Endothelial cell of umbilical vein (primary cell): Measurements from ENCODE around the gene ADH5. TPM values are rescaled to one million over a fixed set of nuclear protein-coding genes. Genes with fewer than 3 reads are reported as not detected.

Source experiments
- BruUV-seq: library from RNA; stranded (reverse); fragments of 400-500 nt; replicated peaks from 2 replicates; lab custom pipeline; 2021; lab: Mats Ljungman, UMichigan
- CTCF ChIA-PET: fragments of 300-600, 350-600 bp; sonication (Branson Sonifier 250); formaldehyde crosslinking; loops from one replicate; lab custom pipeline; 2021; ENCODE audit warnings: antibody characterized with exemption, inconsistent platforms; lab: Charles Lee
- POLR2A ChIA-PET: fragments of 300-600, 350-600 bp; sonication (Branson Sonifier 250); formaldehyde crosslinking; loops from one replicate; lab custom pipeline; 2021; ENCODE audit warnings: antibody characterized with exemption, inconsistent platforms; lab: Charles Lee
- DNase-seq: peaks from one replicate; pipeline ENCODE4 v3.0.0-alpha.2; 2011; ENCODE audit warnings: low read depth, low spot score
- FAIRE-seq: peaks from 2 replicates; lab custom pipeline; 2011; peaks lifted over from hg19 to GRCh38; lab: Jason Lieb, UNC
- H2AFZ ChIP-seq: 2 replicates; pipeline ENCODE4 v1.6.0; 2012; ENCODE audit warnings: low read depth, low read length, control low read depth, inconsistent platforms
- H3K27ac ChIP-seq: 2 replicates; pipeline ENCODE4 v1.5.1; 2011; ENCODE audit warnings: low read depth, mild to moderate bottlenecking, control low read depth, low read length, moderate library complexity; ENCODE audit not compliant: insufficient read depth
- H3K27me3 ChIP-seq, 2 experiments: 2 replicates each; pipeline versions ENCODE4 v1.6.0 to v1.6.1; 2011; ENCODE audit warnings: low read length in 2 of 2, mixed read lengths in 1 of 2; ENCODE audit not compliant: control insufficient read depth in 2 of 2, insufficient read depth in 2 of 2
- H3K36me3 ChIP-seq, 2 experiments: 2 replicates in 1 of 2; 3 replicates in 1 of 2; pipeline ENCODE4 v1.5.1; 2011; ENCODE audit warnings: low read length in 2 of 2, mild to moderate bottlenecking in 1 of 2, moderate library complexity in 1 of 2; ENCODE audit not compliant: control insufficient read depth in 2 of 2, insufficient read depth in 2 of 2; ENCODE audit errors: extremely low read depth in 1 of 2
- H3K4me1 ChIP-seq: 3 replicates; pipeline ENCODE4 v1.5.1; 2011; ENCODE audit warnings: mild to moderate bottlenecking, low read length; ENCODE audit not compliant: control insufficient read depth, insufficient read depth; ENCODE audit errors: extremely low read depth
- H3K4me2 ChIP-seq: 2 replicates; pipeline ENCODE4 v1.6.1; 2011; ENCODE audit warnings: low read length, control low read depth, mixed read lengths; ENCODE audit not compliant: insufficient read depth
- H3K4me3 ChIP-seq, 3 experiments: fragments of 200-600 bp in 1 of 3; sonication (generic), shearing (Covaris generic) in 1 of 3; replicated peaks in 1 of 3; 2 replicates each; pipeline ENCODE4 v1.5.1; 2011 to 2016; ENCODE audit warnings: control low read depth in 3 of 3, low read length in 3 of 3, mild to moderate bottlenecking in 2 of 3, inconsistent platforms in 1 of 3, low read depth in 1 of 3, moderate library complexity in 1 of 3; ENCODE audit not compliant: insufficient read depth in 1 of 3
- H3K79me2 ChIP-seq: 2 replicates; pipeline ENCODE4 v1.6.0; 2012; ENCODE audit warnings: low read length, inconsistent platforms; ENCODE audit not compliant: control insufficient read depth, insufficient read depth
- H3K9ac ChIP-seq: replicated peaks from 2 replicates; pipeline ENCODE3; 2011; ENCODE audit warnings: low read length, control low read depth; ENCODE audit not compliant: insufficient read depth; ENCODE audit errors: extremely low read depth
- H3K9me1 ChIP-seq: replicated peaks from 3 replicates; pipeline ENCODE4 v1.6.0; 2011; ENCODE audit warnings: mild to moderate bottlenecking, low read length; ENCODE audit not compliant: control insufficient read depth, insufficient read depth; ENCODE audit errors: extremely low read depth
- H3K9me3 ChIP-seq: replicated peaks from 2 replicates; pipeline ENCODE4 v1.5.1; 2012; ENCODE audit warnings: low read length, inconsistent platforms; ENCODE audit not compliant: control insufficient read depth, insufficient read depth
- H4K20me1 ChIP-seq: replicated peaks from 2 replicates; pipeline ENCODE3; 2011; ENCODE audit warnings: mild to moderate bottlenecking, low read length; ENCODE audit not compliant: control insufficient read depth, insufficient read depth; ENCODE audit errors: extremely low read depth
- CTCF ChIP-seq, 2 donors: IDR thresholded peaks; 1 replicate in 1 of 2; 2 replicates in 1 of 2; pipeline ENCODE4 v1.5.1; 2011; ENCODE audit warnings: low read length in 2 of 2, mild to moderate bottlenecking in 2 of 2, moderate library complexity in 2 of 2, control low read depth in 1 of 2, inconsistent platforms in 1 of 2, low read depth in 1 of 2; ENCODE audit not compliant: insufficient read depth in 1 of 2; ENCODE audit errors: extremely low read depth in 1 of 2
- EZH2 ChIP-seq: IDR thresholded peaks from 2 replicates; pipeline ENCODE4 v1.6.1; 2012; ENCODE audit warnings: borderline replicate concordance, low read depth, mild to moderate bottlenecking, moderate library complexity, low read length, inconsistent platforms; ENCODE audit not compliant: severe bottlenecking
- FOS ChIP-seq: IDR thresholded peaks from 2 replicates; pipeline ENCODE4 v1.6.1; 2011; ENCODE audit warnings: mild to moderate bottlenecking, low read length, moderate library complexity, borderline replicate concordance; ENCODE audit not compliant: insufficient read depth
- GATA2 ChIP-seq: IDR thresholded peaks from 2 replicates; pipeline ENCODE4 v1.7.0; 2011; ENCODE audit warnings: low read depth, mild to moderate bottlenecking, moderate library complexity, mixed read lengths, low read length; ENCODE audit not compliant: insufficient read length, insufficient read depth
- JUN ChIP-seq: IDR thresholded peaks from 2 replicates; pipeline ENCODE4 v1.6.1; 2011; ENCODE audit warnings: borderline replicate concordance, low read depth; ENCODE audit not compliant: insufficient read length, insufficient read depth
- MAX ChIP-seq: IDR thresholded peaks from 2 replicates; pipeline ENCODE4 v1.6.1; 2011; ENCODE audit not compliant: insufficient read depth, insufficient read length
- MYC ChIP-seq: IDR thresholded peaks from one replicate; pipeline ENCODE4 v1.6.1; 2011; ENCODE audit warnings: mild to moderate bottlenecking, low read depth, low read length
- POLR2A ChIP-seq: IDR thresholded peaks from 2 replicates; pipeline ENCODE4 v1.6.1; 2012; ENCODE audit warnings: low read depth, mild to moderate bottlenecking, control low read depth, low read length
- POLR2AphosphoS5 ChIP-seq: IDR thresholded peaks from 2 replicates; pipeline ENCODE4 v1.6.1; 2012; ENCODE audit warnings: low read depth, mild to moderate bottlenecking, control low read depth, low read length, moderate library complexity; ENCODE audit not compliant: insufficient read depth
- dilution Hi-C: fragments of 300-500 bp; cut with MboI; formaldehyde crosslinking; loops from one replicate; pipeline ENCODE4 v1.15.0; 2019; ENCODE audit warnings: low sequenced_read_pairs; ENCODE audit not compliant: extremely low pct_ligation_motif_present
- intact Hi-C: fragments of 100-400 bp; cut with micrococcal nuclease; formaldehyde crosslinking; loops from one replicate; pipeline ENCODE4 v1.10.0; 2022
- polyA plus RNA-seq, 4 experiments: library from polyadenylated mRNA; depleted of rRNA in 3 of 4; stranded (reverse) in 3 of 4; unstranded in 1 of 4; fragments of >200 nt; gene quantifications; 2 replicates each; pipeline versions ENCODE4 v1.2.1 to v1.2.3, GENCODE V29; 2011 to 2012; ENCODE audit warnings: missing spikeins in 1 of 4
- total RNA-seq: library from RNA; stranded (reverse); gene quantifications from 2 replicates; pipeline ENCODE4 v1.2.3, GENCODE V29; 2021

Gene ADH5
- total and polyA plus RNA-seq, 2 donors (not counting 3 experiments of a cell fraction or from before 2014, with no cell fraction given): 89.2 to 101 TPM

GRCh38 chr4:99077177-99077576, 11.4 kb downstream of the ADH5 start:
- Histone ChIP-seq H3K27ac (no peak overlapping the region), H3K27me3 (no peaks in the 10 kb centered on the region), H3K9me3 (no peaks in the 10 kb centered on the region), H3K4me1 (no peaks in the 10 kb centered on the region), H4K20me1 (no peaks in the 10 kb centered on the region), H2AFZ (no peak overlapping the region), H3K4me3 (no peak overlapping the region), H3K9me1 (no peaks in the 10 kb centered on the region), H3K9ac (no peak overlapping the region), H3K36me3 (peaks cover 17 to 18% of the 10 kb centered on the region in 2 experiments), H3K79me2 (no peaks in the 10 kb centered on the region), H3K4me2 (no peak overlapping the region)
- DNase-seq (no peak), FAIRE-seq (no peak)
- ChIA-PET CTCF (no interaction called here), POLR2A (no interaction called here)
- TF ChIP-seq MYC (no peak), FOS (no peak), EZH2 (no peak), POLR2AphosphoS5 (no peak), JUN (no peak)
- no TSS peak for BruUV-seq
- dilution Hi-C loops: no loop called here
- intact Hi-C loops: no loop called here

- Histone ChIP-seq H3K36me3 (peaks cover 15 to 21% of the 10 kb centered on the region in 2 experiments), H3K4me1 (no peaks in the 10 kb centered on the region), H2AFZ (no peak overlapping the region), H3K27me3 (no peaks in the 10 kb centered on the region), H3K9ac (no peak overlapping the region), H3K9me1 (no peaks in the 10 kb centered on the region), H4K20me1 (no peaks in the 10 kb centered on the region), H3K4me3 (no peak overlapping the region), H3K27ac (no peak overlapping the region), H3K79me2 (no peaks in the 10 kb centered on the region), H3K9me3 (no peaks in the 10 kb centered on the region), H3K4me2 (no peak overlapping the region)
- no peak for TF ChIP-seq GATA2
- TF ChIP-seq POLR2AphosphoS5: no peak
- no peak for TF ChIP-seq FOS
- TF ChIP-seq POLR2A: no peak
- TF ChIP-seq CTCF (IDR thresholded peaks at IDR 0.05; ENCODE audit: extremely low read depth in 1 of 2, insufficient read depth in 1 of 2, low read depth in 1 of 2, low read length in 2 of 2): no peak
- TF ChIP-seq JUN: no peak
- TF ChIP-seq MAX: no peak
- no peak for TF ChIP-seq MYC
- TF ChIP-seq EZH2: no peak
- ChIA-PET CTCF (interaction anchor here (1.6 kb wide), 1 partner anchor 20 kb away, joined by 5 read pairs; no protein-coding TSS in a partner anchor), POLR2A (no interaction called here)
- FAIRE-seq (no peak), DNase-seq (no peak)
- dilution Hi-C loops (no loop called here), intact Hi-C loops (no loop called here)
- BruUV-seq: no TSS peak
Measured at GRCh38 chr4:99076292-99076976, 12.2 kb downstream of the ADH5 start.
